Measurements from ENCODE around the gene ACP7.
"Not testable (repeated sequence)": the region's sequence is repeated elsewhere in the genome, so short reads cannot be mapped to it uniquely, and the experiment has no call there.

The ACP7 gene, protein sequence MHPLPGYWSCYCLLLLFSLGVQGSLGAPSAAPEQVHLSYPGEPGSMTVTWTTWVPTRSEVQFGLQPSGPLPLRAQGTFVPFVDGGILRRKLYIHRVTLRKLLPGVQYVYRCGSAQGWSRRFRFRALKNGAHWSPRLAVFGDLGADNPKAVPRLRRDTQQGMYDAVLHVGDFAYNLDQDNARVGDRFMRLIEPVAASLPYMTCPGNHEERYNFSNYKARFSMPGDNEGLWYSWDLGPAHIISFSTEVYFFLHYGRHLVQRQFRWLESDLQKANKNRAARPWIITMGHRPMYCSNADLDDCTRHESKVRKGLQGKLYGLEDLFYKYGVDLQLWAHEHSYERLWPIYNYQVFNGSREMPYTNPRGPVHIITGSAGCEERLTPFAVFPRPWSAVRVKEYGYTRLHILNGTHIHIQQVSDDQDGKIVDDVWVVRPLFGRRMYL

DNA sequence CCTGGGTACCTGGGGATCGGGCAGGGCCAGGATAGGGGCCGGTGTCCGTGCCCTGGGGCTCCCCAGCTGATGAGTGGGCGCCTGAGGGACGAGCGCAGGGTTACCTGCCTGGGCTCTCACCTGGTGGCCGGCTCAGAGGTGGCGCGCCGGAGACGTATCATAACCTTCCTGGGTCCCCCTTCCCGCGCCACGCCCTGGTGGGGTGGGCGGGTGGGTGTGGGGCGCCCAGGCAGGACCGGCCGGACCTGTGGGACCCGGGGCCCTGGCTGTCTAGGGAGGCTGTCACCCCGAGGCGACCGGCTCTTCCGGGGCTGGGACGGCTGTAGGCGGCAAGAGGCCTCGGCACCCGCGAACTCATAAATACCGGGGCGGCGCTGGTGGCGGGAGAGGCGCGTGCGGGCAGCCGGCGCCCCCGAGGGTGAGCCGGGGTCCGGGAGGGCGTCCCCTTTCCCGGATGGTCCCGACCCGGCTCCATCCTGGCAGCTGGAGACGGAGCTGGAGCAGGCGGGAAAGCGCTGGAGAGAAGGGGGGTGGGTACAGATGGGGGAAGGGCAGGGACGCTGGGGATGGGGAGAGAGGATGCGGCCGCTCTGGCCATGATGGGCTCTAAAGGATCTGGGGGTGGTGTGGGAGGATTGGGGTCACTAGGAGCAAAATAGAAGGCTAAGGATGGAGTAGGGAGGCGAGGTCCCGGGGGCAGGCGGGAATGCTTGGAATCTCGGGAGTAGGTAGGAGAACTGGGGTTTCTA lies at the start of gene ACP7:
Gene ACP7 (plus strand): TSS at position 386 of the 749 bp plus-strand sequence. CDS start 902 bp downstream, outside the sequence.
- no peak for FAIRE-seq

GRCh38 chr19:39036581-39036980 lies 47.6 kb upstream of the ACP7 start:
- FAIRE-seq: no peak

DNA sequence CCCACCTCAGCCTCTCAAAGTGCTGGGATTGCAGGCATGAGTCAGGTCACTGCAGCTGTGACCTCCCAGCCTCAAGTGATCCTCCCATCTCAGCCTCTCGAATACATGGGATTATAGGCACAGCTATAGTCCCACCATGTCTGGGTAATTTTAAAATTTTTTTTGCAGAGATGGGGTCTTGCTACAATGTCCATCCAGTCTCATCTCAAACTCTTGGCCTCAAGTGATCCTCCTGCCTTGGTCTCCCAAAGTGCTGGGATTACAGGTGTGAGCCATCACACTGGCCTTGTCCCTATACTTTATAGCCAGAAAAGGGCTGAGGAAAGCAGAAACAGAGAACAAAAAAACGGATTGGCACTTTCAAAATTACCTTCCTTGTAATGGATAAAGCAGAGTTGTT lies 47.0 kb upstream of the ACP7 start:
- FAIRE-seq: no peak

DNA sequence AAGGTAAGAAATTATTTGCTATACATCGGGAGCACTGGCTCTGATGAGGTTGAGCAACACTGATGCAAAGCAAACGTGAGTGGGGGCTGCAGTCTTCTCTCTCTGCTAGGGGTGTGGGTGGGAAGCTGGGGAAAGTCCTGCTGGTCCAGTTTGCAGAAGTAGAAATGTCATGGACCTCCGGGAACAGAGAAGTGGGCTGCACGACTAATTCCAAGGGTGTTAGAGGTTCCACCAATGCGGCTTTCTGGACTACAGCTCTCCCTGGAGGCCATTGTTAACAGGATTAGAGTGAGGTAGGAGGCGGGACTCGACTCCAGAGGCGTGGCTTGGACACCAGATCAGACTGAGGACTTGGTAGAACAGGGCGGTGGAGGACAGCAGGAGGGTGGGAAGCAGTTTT lies 46.1 kb upstream of the ACP7 start:
- FAIRE-seq: no peak

GRCh38 chr19:39045506-39045905 lies 38.7 kb upstream of the ACP7 start:
- FAIRE-seq: no peak

DNA sequence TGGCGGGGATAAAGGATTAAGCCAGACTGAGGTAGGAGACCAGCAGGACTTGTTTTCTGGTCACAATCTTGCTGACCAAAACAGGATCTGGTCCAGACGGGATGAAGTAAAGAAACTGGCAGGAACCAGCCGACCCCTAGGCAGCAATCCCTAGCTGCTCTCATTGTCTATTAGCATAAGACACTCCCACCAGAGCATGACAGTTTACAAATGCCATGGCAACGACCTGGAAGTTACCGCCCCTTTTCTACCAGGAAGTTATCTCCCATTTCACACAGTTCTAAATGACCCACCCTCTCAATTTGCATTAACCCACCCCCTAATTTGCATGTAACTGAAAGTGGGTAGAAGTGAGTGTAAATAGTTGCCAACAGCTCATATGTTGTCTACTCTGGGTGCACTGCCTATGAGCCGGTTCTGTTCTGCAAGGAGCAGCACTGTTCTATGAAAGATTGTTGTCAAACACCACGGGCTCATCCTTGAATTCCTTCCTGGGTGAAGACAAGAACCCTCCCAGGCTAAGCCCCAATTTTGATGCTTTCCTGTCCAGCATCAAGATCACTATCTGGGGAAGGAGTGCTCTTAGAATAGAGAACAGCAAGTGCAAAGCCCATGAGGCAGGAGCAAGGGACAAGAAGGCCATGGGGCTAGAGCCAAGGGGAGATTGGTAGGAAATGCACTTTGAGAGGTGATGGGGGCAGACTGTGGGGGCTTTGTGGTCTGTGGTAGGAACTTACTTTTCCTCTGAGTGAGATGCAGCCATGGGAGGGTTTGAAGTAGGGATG lies 37.9 kb upstream of the ACP7 start:
- no peak for FAIRE-seq

- FAIRE-seq: no peak
These were observed 37.1 kb upstream of the ACP7 start for GRCh38 chr19:39047073-39047472.

DNA sequence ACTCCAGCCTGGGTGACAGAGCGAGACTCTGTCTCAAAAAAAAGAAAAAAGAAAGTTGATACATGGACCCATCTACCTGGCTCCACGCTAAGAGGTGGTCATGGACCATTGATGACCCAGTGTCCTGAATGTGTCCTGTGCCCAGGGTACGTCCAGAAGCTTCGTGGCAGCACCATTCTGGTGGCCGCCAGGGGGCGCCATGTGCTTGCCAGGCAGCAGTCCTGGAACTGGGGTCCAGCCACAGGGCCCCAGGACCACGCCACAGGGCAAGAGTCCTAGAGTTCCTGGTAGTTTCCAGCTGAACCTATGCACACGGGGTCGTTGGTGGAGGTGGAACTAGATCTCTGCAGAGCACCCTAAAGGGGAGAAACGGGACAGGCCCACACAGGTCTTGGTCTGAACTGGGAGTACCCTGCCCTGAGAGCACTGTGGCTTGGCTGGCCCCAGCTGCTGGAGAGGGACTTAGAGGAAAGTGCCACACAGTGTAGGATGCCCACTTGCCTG lies 31.9 kb upstream of the ACP7 start:
- no peak for FAIRE-seq

GRCh38 chr19:39052846-39053245 lies 31.3 kb upstream of the ACP7 start:
- no peak for FAIRE-seq

GRCh38 chr19:39053276-39054090 lies 30.7 kb upstream of the ACP7 start:
- no peak for FAIRE-seq

DNA sequence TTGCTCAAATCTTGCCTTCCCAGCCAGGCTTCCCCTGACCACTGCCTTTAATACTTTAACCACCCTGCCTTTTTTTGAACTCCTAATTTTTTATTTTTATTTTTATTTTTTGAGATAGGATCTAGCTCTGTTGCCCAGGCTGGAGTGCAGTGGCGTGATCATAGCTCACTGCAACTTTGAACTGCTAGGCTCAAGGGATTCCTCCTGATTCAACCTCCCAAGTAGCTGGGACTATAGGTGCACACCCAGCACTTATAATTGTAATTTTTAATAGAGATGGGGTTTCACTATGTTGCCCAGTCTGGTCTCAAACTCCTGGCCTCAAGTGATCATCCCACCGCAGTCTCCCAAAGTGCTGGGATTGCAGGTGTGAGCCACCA lies 30.1 kb upstream of the ACP7 start:
- FAIRE-seq: no peak

- FAIRE-seq: no peak
These were observed 26.6 kb upstream of the ACP7 start for GRCh38 chr19:39057615-39058014.

GRCh38 chr19:39059302-39059701 lies 24.9 kb upstream of the ACP7 start:
- FAIRE-seq: no peak

DNA sequence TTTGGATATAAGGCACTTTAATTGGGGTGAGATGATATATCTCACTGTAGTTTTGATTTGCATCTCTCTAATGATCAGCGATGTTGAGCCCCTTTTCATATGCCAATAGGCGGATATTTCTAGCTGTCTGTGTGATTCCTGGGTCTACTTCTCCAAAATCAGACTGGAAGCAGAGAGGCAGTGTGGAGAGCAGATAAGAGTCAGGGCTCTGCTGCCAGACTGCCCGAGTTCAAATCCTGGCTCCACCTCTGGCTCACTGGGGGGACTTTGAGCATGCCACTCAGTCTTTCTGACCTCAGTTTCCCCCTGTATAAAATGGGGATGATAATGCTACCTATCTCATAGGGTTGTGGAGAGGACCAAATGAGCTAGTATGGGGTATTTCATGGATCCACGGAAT lies 24.0 kb upstream of the ACP7 start:
- FAIRE-seq: no peak

DNA sequence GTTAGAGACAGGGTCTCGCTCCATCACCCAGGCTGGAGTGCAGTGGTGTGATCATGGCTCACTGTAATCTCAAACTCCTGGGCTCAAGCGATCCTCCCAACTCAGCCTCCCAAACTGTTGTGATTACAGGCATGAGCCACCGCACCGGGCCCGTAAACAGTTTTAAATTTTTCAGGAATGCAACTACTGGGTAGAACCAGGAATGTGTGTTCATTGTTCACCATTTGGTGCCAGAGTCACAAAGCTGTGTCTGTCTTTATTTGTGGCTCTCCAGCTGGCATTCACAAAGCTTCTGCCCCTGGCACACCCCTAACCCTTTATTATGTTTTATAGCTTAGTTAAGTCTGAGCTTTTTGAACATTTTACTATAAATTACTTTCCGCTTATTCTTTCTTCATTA lies 19.8 kb upstream of the ACP7 start:
- no peak for FAIRE-seq

GRCh38 chr19:39065928-39066327 lies 18.2 kb upstream of the ACP7 start:
- no peak for FAIRE-seq

DNA sequence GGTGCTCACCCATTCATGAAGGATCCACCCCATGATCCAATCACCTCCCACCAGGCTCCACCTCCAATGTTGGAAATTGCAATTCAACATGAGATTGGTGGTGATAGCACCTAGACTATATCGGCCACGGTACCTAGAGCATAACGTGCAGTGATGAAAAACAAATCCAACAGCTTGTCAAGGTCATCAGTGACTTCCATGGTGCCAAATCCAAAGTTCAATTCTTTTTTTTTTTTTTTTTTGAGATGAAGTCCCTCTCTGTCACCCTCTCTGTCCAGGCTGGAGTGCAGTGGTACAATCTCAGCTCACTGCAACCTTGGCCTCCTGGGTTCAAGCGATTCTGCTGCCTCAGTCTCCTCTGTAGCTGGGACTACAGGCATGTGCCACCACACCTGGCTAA lies 17.1 kb upstream of the ACP7 start:
- no peak for FAIRE-seq

- not testable (repeated sequence) for FAIRE-seq
These were observed 15.9 kb upstream of the ACP7 start for GRCh38 chr19:39068259-39068658.

- FAIRE-seq: no peak
These were observed 13.3 kb upstream of the ACP7 start for GRCh38 chr19:39070888-39071287.

GRCh38 chr19:39074205-39074692 lies 9.9 kb upstream of the ACP7 start:
- no peak for FAIRE-seq

GRCh38 chr19:39074942-39075341 lies 9.2 kb upstream of the ACP7 start:
- no peak for FAIRE-seq

GRCh38 chr19:39077323-39077722 lies 6.8 kb upstream of the ACP7 start:
- FAIRE-seq: no peak

Measured in islet of Langerhans (tissue), 1 donor.